GM13977 (cell line): ENCODE measurements around the gene AIF1L.
"Not testable (repeated sequence)": the region's sequence is repeated elsewhere in the genome, so short reads cannot be mapped to it uniquely, and the experiment has no call there.

Source experiments
- DNase-seq: peaks from one replicate; pipeline ENCODE4 v3.0.0; 2012; ENCODE audit warnings: low spot score
- CTCF ChIP-seq: IDR thresholded peaks from 2 replicates; pipeline ENCODE4 v1.5.1; 2012; ENCODE audit warnings: mild to moderate bottlenecking, control low read depth; ENCODE audit not compliant: insufficient read depth; ENCODE audit errors: extremely low read depth, missing control alignments
- in situ Hi-C: fragments of 300-500 bp; cut with MboI; formaldehyde crosslinking; loops from one replicate; pipeline ENCODE4 v1.12.0; 2022; ENCODE audit warnings: low sequenced_read_pairs, low pct_unique_long_range_greater_than_20kb, mixed read lengths, inconsistent platforms; ENCODE audit not compliant: unreplicated experiment

The AIF1L gene

DNA sequence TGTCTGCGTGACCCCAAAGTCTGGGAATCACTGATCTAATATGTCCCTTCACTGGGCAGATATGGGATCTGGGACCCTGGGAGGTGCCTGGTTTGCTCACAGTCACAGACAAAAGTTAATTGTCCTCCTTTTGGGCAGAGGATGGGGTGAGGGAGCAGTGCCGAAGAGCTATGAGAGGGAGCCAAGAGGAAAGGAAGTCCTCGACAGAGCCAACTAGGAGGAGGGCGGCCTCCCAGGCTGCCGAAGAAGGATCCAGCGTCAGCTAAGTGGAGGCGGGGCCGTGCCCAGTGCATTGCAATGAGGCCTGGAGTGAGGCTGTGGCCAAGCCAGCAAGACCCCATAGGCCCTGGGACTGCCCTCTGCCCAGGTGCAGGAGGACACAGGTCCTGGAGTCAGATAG, 11.4 kb downstream of the AIF1L start:
- no peak for TF ChIP-seq CTCF
- in situ Hi-C loops, result no loop called here
- no peak for DNase-seq

DNA sequence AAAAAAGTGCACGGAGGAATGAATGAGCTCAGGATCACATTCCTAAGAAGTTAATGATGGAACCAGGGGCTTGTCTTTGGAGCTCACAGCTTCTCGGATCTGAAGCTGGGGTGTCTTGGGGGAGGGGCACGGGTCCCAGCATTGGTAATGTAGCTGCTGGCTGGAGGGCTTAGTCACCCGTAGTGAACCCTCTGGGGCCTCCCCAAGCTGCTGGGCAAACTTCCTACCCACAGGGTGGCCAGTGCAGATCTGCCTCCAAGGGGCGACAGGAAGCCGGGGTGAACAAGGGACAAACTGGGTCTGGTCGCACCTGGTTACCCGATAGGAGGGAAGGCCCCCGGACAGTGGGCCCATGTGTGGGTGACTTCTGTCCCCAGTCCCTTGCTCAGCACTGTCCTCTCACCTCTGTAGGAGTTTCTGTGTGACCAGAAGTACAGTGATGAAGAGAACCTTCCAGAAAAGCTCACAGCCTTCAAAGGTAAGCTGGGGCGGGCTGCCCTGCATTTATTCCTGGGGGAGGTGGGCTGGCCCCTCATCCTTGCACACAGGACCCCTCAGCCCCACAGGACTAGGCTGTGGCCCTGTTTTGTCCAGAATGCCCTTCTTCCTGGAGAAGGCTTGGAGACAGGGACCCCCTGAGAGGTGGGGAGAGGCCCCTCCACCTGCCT, 15.0 kb downstream of the AIF1L start:
- in situ Hi-C loops, result no loop called here
- DNase-seq, result no peak
- TF ChIP-seq CTCF, result no peak

DNA sequence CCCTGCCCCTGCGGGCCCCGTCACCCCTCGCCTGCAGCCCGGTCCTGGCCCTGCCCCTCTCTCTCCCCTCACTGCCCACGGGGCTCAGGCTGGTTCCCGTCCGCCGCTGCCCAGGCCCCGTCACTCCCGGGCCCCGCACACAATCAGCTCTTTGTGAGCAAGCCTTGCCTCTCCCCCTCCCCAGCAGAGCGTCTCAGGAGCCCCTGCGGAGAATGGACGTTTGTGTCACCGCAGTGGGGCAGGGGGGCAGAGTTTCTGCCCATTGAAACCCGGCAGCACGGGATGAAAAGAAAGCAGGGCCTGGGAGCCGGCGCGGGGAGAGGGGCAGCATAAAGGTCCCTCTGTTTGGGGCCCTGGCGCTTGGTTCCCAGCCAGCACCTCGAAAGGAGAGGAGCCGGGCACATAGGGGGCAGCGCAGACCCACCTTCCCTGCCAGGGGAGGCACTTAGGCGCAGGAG, 15.6 kb downstream of the AIF1L start:
- in situ Hi-C loops, result no loop called here
- peak; percentile 10 for DNase-seq
- TF ChIP-seq CTCF, result no peak

- peak; percentile 5 for DNase-seq
- no peak for TF ChIP-seq CTCF
- in situ Hi-C loops, result no loop called here
Observed at GRCh38 chr9:131112374-131113154, 16.2 kb downstream of the AIF1L start.

- no peak for TF ChIP-seq CTCF
- in situ Hi-C loops, result no loop called here
- peak; percentile 8 for DNase-seq
Observed at GRCh38 chr9:131113655-131114054, 17.3 kb downstream of the AIF1L start.

GRCh38 chr9:131114084-131114535, 17.8 kb downstream of the AIF1L start:
- DNase-seq, result peak; percentile 11
- no peak for TF ChIP-seq CTCF
- in situ Hi-C loops, result no loop called here

DNA sequence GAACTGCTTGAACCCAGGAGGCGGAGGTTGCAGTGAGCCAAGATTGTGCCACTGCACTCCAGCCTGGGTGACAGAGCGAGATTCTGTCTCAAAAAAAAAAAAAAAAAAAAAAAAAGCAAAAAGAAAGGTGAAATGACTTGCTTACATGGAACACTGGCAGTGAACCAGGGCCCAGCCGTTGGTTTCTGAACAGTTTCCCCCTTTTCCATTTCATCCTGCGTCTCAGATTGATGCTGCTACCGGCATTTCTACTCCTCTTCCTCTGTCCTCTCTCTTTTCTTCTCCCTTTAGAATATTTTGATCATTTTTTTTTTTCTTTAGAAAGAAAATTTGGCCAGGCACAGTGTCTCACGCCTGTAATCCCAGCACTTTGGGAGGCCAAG, 19.0 kb downstream of the AIF1L start:
- DNase-seq, in situ Hi-C loops: not testable (repeated sequence)
